Tibial nerve (tissue), 4 donors: ENCODE results near the gene MAJIN. TPM values are rescaled to one million over a fixed set of nuclear protein-coding genes. Genes with fewer than 3 reads are reported as not detected.

ENCODE experiments used
- DNase-seq, 2 donors: peaks; one replicate each; pipeline ENCODE4 v3.0.0-alpha.2; 2019; ENCODE audit warnings: low spot score in 2 of 2
- H3K27ac ChIP-seq, 4 donors: fragments of 200-600 bp; sonication (generic) in 3 of 4; one replicate each; pipeline ENCODE4 v1.5.1; 2017 to 2019; ENCODE audit warnings: mild to moderate bottlenecking in 1 of 4
- H3K27me3 ChIP-seq, 2 donors: fragments of 200-600 bp; sonication (generic) in 1 of 2; one replicate each; pipeline versions ENCODE4 v1.5.1 to v1.6.0; 2017 to 2019
- H3K36me3 ChIP-seq, 3 donors: fragments of 200-600 bp; sonication (generic); one replicate each; pipeline ENCODE4 v1.5.1; 2018 to 2019
- H3K4me1 ChIP-seq, 4 donors: fragments of 200-600 bp; sonication (generic) in 3 of 4; one replicate each; pipeline ENCODE4 v1.5.1; 2017 to 2019
- H3K4me3 ChIP-seq, 4 donors: fragments of 200-600 bp; sonication (generic) in 3 of 4; one replicate each; pipeline ENCODE4 v1.5.1; 2017 to 2019; ENCODE audit warnings: mild to moderate bottlenecking in 1 of 4, moderate library complexity in 1 of 4
- H3K9me3 ChIP-seq, 4 donors: fragments of 200-600 bp; sonication (generic) in 3 of 4; one replicate each; pipeline ENCODE4 v1.5.1; 2017 to 2019
- EP300 ChIP-seq, 2 donors: sonication (generic); formaldehyde crosslinking; IDR thresholded peaks; one replicate each; pipeline ENCODE4 v1.6.1; 2017; ENCODE audit warnings: antibody characterized with exemption in 2 of 2, mild to moderate bottlenecking in 1 of 2
- POLR2A ChIP-seq, 2 donors: fragments of 450-650 bp; IDR thresholded peaks; one replicate each; pipeline ENCODE4 v1.6.1; 2017; ENCODE audit warnings: antibody characterized with exemption in 2 of 2, mild to moderate bottlenecking in 2 of 2, moderate library complexity in 2 of 2
- WGBS, 2 donors: methylation state at CpG; one replicate each; pipeline ENCODE4 v1.1.5; 2018; 5-methylcytosine and 5-hydroxymethylcytosine counted together
- total RNA-seq, 4 donors: library from RNA; depleted of rRNA; stranded (reverse); fragments of >200 nt; gene quantifications; one replicate each; pipeline ENCODE4 v1.1.0, GENCODE V29; 2016
- TF ChIP-seq, protein P1 (sequence below), 5 experiments: fragments of 200-600 bp in 3 of 5; fragments of 450-650 bp in 2 of 5; sonication (generic) in 3 of 5; IDR thresholded peaks; one replicate each; pipeline ENCODE4 v1.5.1; 2016 to 2019; ENCODE audit warnings: antibody characterized with exemption in 5 of 5, mild to moderate bottlenecking in 3 of 5, moderate library complexity in 2 of 5

The MAJIN gene
- total RNA-seq, 4 donors from 2014 or later, result not detected

GRCh38 chr11:64896448-64897022 lies 75.4 kb downstream of the MAJIN start:
- peaks cover 0 to 71% (median 6%) of the 10 kb centered on the region in 3 donors for H3K36me3 ChIP-seq

DNA sequence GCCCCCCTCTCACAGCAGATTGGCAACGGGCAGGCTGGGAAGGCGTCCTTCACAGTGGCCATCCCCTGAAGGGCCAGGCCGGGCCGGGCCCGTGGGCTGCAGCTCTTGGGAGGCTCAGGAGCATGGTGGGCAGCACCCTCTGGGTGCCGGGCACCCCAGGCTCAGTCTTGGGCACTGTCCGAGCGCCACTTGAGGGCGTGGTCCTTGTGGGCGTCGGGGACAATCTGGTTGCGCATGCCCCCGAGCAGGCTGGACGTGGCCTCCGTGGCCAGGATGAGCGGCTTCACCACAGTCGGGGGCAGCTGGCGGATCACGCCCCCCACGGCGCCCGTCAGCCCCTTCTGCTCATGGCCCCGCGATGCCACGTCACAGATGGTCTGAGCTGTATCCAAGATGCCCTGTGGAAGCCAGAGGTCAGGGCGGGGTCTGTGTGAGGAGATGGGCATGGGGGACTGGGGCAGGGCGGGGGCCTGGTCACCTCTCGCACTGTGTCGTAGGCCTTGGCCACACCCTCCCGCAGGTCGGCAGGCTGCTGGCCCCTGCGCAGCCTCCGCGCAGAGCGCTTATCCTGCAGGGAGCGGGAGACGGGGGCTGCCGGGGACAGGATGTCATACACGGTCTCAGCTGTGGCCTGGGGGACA lies 77.0 kb downstream of the MAJIN start:
- H3K36me3 ChIP-seq, result peaks cover 0 to 55% (median 6%) of the 10 kb centered on the region in 3 donors
- H3K9me3 ChIP-seq, result no peaks in the 10 kb centered on the region
- peak overlapping the region in 1 of 4 donors; percentile 38 for H3K27ac ChIP-seq
- no peak for TF ChIP-seq POLR2A (IDR thresholded peaks at IDR 0.05)
- TF ChIP-seq, protein P1, sequence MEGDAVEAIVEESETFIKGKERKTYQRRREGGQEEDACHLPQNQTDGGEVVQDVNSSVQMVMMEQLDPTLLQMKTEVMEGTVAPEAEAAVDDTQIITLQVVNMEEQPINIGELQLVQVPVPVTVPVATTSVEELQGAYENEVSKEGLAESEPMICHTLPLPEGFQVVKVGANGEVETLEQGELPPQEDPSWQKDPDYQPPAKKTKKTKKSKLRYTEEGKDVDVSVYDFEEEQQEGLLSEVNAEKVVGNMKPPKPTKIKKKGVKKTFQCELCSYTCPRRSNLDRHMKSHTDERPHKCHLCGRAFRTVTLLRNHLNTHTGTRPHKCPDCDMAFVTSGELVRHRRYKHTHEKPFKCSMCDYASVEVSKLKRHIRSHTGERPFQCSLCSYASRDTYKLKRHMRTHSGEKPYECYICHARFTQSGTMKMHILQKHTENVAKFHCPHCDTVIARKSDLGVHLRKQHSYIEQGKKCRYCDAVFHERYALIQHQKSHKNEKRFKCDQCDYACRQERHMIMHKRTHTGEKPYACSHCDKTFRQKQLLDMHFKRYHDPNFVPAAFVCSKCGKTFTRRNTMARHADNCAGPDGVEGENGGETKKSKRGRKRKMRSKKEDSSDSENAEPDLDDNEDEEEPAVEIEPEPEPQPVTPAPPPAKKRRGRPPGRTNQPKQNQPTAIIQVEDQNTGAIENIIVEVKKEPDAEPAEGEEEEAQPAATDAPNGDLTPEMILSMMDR (IDR thresholded peaks at IDR 0.05), result no peak
- TF ChIP-seq EP300 (IDR thresholded peaks at IDR 0.05), result no peak
- 80 to 86% methylated on average over 27 to 36 of the region's 39 CpGs for WGBS, 2 donors
- no peaks in the 10 kb centered on the region for H3K27me3 ChIP-seq
- H3K4me3 ChIP-seq, result no peak overlapping the region
- no peak for DNase-seq
- peaks cover 0 to 11% (median 0%) of the 10 kb centered on the region in 4 donors for H3K4me1 ChIP-seq

More at GRCh38 chr11:64896448-64897022, 75.4 kb downstream of the MAJIN start:
- TF ChIP-seq, protein P1 (IDR thresholded peaks at IDR 0.05), result no peak
- TF ChIP-seq EP300 (IDR thresholded peaks at IDR 0.05) (no peak), POLR2A (IDR thresholded peaks at IDR 0.05) (no peak)
- H3K9me3 ChIP-seq, result no peaks in the 10 kb centered on the region
- no peaks in the 10 kb centered on the region for H3K27me3 ChIP-seq
- no peak overlapping the region for H3K4me3 ChIP-seq
- peaks cover 0 to 11% (median 0%) of the 10 kb centered on the region in 4 donors for H3K4me1 ChIP-seq
- WGBS, 2 donors, result 84 to 95% methylated on average over 8 to 14 of the region's 14 CpGs
- no peak overlapping the region for H3K27ac ChIP-seq
- DNase-seq, result no peak

DNA sequence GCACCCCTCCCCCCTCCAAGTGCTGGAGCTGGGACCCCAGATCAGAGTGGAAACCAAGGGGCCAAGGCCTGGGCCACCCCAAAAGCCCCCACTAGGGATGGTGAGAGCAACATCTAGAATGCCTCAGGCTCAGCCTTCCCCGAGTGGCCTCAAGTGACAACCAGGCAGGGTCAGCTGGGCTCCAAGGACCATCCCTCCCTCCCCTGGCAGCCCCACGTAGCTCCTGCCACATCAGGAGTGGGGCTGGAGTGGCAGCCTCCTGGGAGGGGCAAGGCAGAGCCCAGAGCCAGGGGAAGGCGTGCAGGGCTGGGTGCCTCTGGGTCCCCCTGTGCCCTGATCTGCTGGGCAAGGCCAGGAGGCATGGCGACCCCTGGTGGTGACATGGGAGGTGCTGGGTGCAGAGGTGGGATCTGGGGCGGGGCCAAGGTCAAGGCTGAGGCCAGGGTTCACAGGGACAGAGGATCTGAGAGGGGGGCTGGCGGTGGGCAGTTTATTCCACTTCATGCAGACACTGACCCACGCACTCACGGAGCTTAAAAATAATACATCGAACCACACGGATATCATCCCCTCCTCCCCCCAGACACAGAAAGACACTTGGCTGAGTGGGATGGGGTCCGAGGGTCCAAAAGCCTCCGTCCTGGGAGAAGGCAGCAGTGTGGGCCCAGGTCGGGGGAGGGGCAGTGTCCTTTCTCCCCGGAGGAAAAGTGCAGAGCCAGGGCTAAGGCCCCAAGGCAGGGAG lies 77.7 kb downstream of the MAJIN start:
- DNase-seq, result peak; percentile 68 to 88
- Histone ChIP-seq H3K9me3 (no peaks in the 10 kb centered on the region), H3K27me3 (no peaks in the 10 kb centered on the region), H3K4me3 (no peak overlapping the region), H3K27ac (peak overlapping the region in 2 of 4 donors; percentile 38 to 74), H3K4me1 (peaks cover 0 to 11% (median 0%) of the 10 kb centered on the region in 4 donors), H3K36me3 (peaks cover 0 to 48% (median 6%) of the 10 kb centered on the region in 3 donors)
- 23 to 24% methylated on average over 12 to 14 of the region's 14 CpGs for WGBS, 2 donors
- TF ChIP-seq POLR2A (IDR thresholded peaks at IDR 0.05), result no peak
- TF ChIP-seq, protein P1 (IDR thresholded peaks at IDR 0.05), result peak; percentile 84 to 96 (median 90)
- TF ChIP-seq EP300 (IDR thresholded peaks at IDR 0.05), result peak in 1 of 2 donors; percentile 41

GRCh38 chr11:64893194-64894069 lies 78.5 kb downstream of the MAJIN start:
- TF ChIP-seq, protein P1 (IDR thresholded peaks at IDR 0.05), result peak in 1 of 5 experiments; percentile 16
- TF ChIP-seq EP300 (IDR thresholded peaks at IDR 0.05), result no peak
- WGBS, 2 donors, result 70 to 81% methylated on average over 4 to 21 of the region's 25 CpGs
- H3K36me3 ChIP-seq, result peaks cover 0 to 40% (median 3%) of the 10 kb centered on the region in 3 donors
- no peak for DNase-seq
- H3K27me3 ChIP-seq, result no peaks in the 10 kb centered on the region
- H3K9me3 ChIP-seq, result no peaks in the 10 kb centered on the region
- H3K4me1 ChIP-seq, result peaks cover 0 to 11% (median under 1%) of the 10 kb centered on the region in 4 donors
- H3K27ac ChIP-seq, result peak overlapping the region in 2 of 4 donors; percentile 38 to 74
- peak overlapping the region in 1 of 4 donors; percentile 26 for H3K4me3 ChIP-seq
